ENCODE data around the gene TBCA. TPM values are rescaled to one million over a fixed set of nuclear protein-coding genes. Genes with fewer than 3 reads are reported as not detected.

Gene TBCA
- polyA plus RNA-seq, 1 of the 3 experiments (the other 2 are of a cell fraction), result 199 TPM

GRCh38 chr5:77795268-77795667, 19.1 kb upstream of the TBCA start:
- H3K79me2 ChIP-seq (ENCODE audit: insufficient read depth), result no peaks in the 10 kb centered on the region
- ChIA-PET CTCF (no interaction called here), POLR2A (no interaction called here)
- no peaks in the 10 kb centered on the region for H3K4me1 ChIP-seq (ENCODE audit: control insufficient read depth in 1 of 2, insufficient read depth in 2 of 2, low read depth in 1 of 2, low read length in 1 of 2)
- no peaks in the 10 kb centered on the region for H3K36me3 ChIP-seq (replicated peaks in 1 of 2; ENCODE audit: control insufficient read depth in 1 of 2, insufficient read depth in 2 of 2, low read length in 1 of 2)
- no peak for TF ChIP-seq ZBTB33 (IDR thresholded peaks at IDR 0.05; ENCODE audit: borderline replicate concordance, low read depth)
- no peak for TF ChIP-seq EP300 (IDR thresholded peaks at IDR 0.05; ENCODE audit: borderline replicate concordance in 1 of 2, low read depth in 1 of 2, low read length in 1 of 2)
- no peak for TF ChIP-seq CTCF (IDR thresholded peaks at IDR 0.05)
- no peak for TF ChIP-seq PBX3 (IDR thresholded peaks at IDR 0.05)
- no peaks in the 10 kb centered on the region for H3K9me2 ChIP-seq
- H3K4me2 ChIP-seq, result no peak overlapping the region
- H2AFZ ChIP-seq (ENCODE audit: low read depth), result no peak overlapping the region
- no peak for DNase-seq
- H3K27me3 ChIP-seq (ENCODE audit: insufficient read depth), result no peaks in the 10 kb centered on the region; the same call in 1 of the 2 replicates
- H3F3A ChIP-seq (replicated peaks; ENCODE audit: insufficient read depth), result no peaks in the 10 kb centered on the region
- no peak overlapping the region for H3K4me3 ChIP-seq (ENCODE audit: low read depth in 2 of 2, low read length in 1 of 2)
- 9% methylated on average over 2 of the region's 2 CpGs for WGBS (ENCODE audit: low lambda C conversion rate)
- H3K27ac ChIP-seq (ENCODE audit: low read depth in 2 of 2, low read length in 1 of 2), result no peak overlapping the region
- H3K9ac ChIP-seq, result no peak overlapping the region
- H3K9me3 ChIP-seq, result 0 out of 2 replicates have a peak, but pooled peaks cover 9% of the 10 kb centered on the region
- no peaks in the 10 kb centered on the region for H4K20me1 ChIP-seq (ENCODE audit: insufficient read depth)

GRCh38 chr5:77791926-77792325, 15.8 kb upstream of the TBCA start:
- Histone ChIP-seq H3K79me2 (ENCODE audit: insufficient read depth) (no peaks in the 10 kb centered on the region), H3K9me3 (0 out of 2 replicates have a peak, but pooled peaks cover 9% of the 10 kb centered on the region), H3K9me2 (no peaks in the 10 kb centered on the region), H3K27ac (ENCODE audit: low read depth in 2 of 2, low read length in 1 of 2) (no peak overlapping the region), H3K4me1 (ENCODE audit: control insufficient read depth in 1 of 2, insufficient read depth in 2 of 2, low read depth in 1 of 2, low read length in 1 of 2) (no peaks in the 10 kb centered on the region), H2AFZ (ENCODE audit: low read depth) (no peak overlapping the region), H4K20me1 (ENCODE audit: insufficient read depth) (no peaks in the 10 kb centered on the region), H3F3A (replicated peaks; ENCODE audit: insufficient read depth) (no peaks in the 10 kb centered on the region), H3K4me3 (ENCODE audit: low read depth in 2 of 2, low read length in 1 of 2) (no peak overlapping the region), H3K4me2 (no peak overlapping the region), H3K9ac (no peak overlapping the region), H3K36me3 (replicated peaks in 1 of 2; ENCODE audit: control insufficient read depth in 1 of 2, insufficient read depth in 2 of 2, low read length in 1 of 2) (no peaks in the 10 kb centered on the region), H3K27me3 (ENCODE audit: insufficient read depth) (no peaks in the 10 kb centered on the region; the same call in 1 of the 2 replicates)
- CTCF ChIA-PET, result no interaction called here
- no peak for TF ChIP-seq TEAD4 (IDR thresholded peaks at IDR 0.05; ENCODE audit: borderline replicate concordance, insufficient read depth)
- no peak for TF ChIP-seq MXI1 (IDR thresholded peaks at IDR 0.05; ENCODE audit: low read depth, low read length)
- no peak for TF ChIP-seq GABPA (IDR thresholded peaks at IDR 0.05; ENCODE audit: low read depth)
- TF ChIP-seq RAD21 (IDR thresholded peaks at IDR 0.05; ENCODE audit: low read length), result no peak
- TF ChIP-seq PBX3 (IDR thresholded peaks at IDR 0.05), result no peak
- no peak for TF ChIP-seq ELF1 (IDR thresholded peaks at IDR 0.05)
- POLR2A ChIA-PET, result no interaction called here
- WGBS (ENCODE audit: low lambda C conversion rate), result 77% methylated on average over 2 of the region's 2 CpGs
- no peak for DNase-seq
